Measurements from ENCODE around the gene CD55. TPM values are rescaled to one million over a fixed set of nuclear protein-coding genes. Genes with fewer than 3 reads are reported as not detected.

Gene CD55
- total RNA-seq, 1 experiment from 2014 or later, result 17.3 TPM

- Histone ChIP-seq H3K9me3 (ENCODE audit: control insufficient read depth, low read depth, low read length) (no peaks in the 10 kb centered on the region), H2BK120ac (ENCODE audit: low read depth, low read length, poor library complexity, severe bottlenecking) (no peak overlapping the region), H3K4me1 (ENCODE audit: insufficient read depth, low read length) (no peaks in the 10 kb centered on the region), H4K20me1 (ENCODE audit: control insufficient read depth, insufficient read depth, insufficient read length) (no peaks in the 10 kb centered on the region), H3K14ac (ENCODE audit: insufficient read depth, low read length) (no peak overlapping the region), H2BK20ac (ENCODE audit: low read depth, low read length, poor library complexity, severe bottlenecking) (no peak overlapping the region), H2AK5ac (ENCODE audit: insufficient read length, low read length) (no peak overlapping the region), H3K23me2 (ENCODE audit: insufficient read length, low read depth, low read length, poor library complexity, severe bottlenecking) (no peaks in the 10 kb centered on the region), H3K18ac (ENCODE audit: insufficient read length, low read depth, low read length) (no peak overlapping the region), H3K56ac (ENCODE audit: insufficient read length, low read depth, low read length) (no peak overlapping the region), H3K79me1 (ENCODE audit: insufficient read depth, low read depth, low read length, poor library complexity, severe bottlenecking) (no peaks in the 10 kb centered on the region), H2BK15ac (ENCODE audit: low read depth, low read length) (no peak overlapping the region), H4K5ac (ENCODE audit: insufficient read length, low read depth, low read length) (no peak overlapping the region), H2BK12ac (ENCODE audit: insufficient read length, low read depth, low read length) (no peak overlapping the region), H3T11ph (ENCODE audit: low read length) (no peak overlapping the region), H2BK5ac (ENCODE audit: insufficient read length, low read length) (no peak overlapping the region), H4K8ac (replicated peaks; ENCODE audit: insufficient read length, low read depth, low read length) (no peak overlapping the region), H3K4ac (ENCODE audit: low read depth, low read length) (no peak overlapping the region), H3K9ac (ENCODE audit: extremely low read depth, insufficient read length, low read length) (no peak overlapping the region), H2AFZ (ENCODE audit: low read length) (no peak overlapping the region), H3K4me2 (ENCODE audit: insufficient read depth, insufficient read length, low read length) (no peak overlapping the region), H3K23ac (ENCODE audit: insufficient read length, low read depth, low read length) (no peak overlapping the region), H3K27me3 (ENCODE audit: insufficient read depth, low read length) (no peaks in the 10 kb centered on the region), H3K27ac (ENCODE audit: insufficient read length, low read depth, low read length) (no peak overlapping the region), H4K91ac (ENCODE audit: insufficient read length, low read depth, low read length) (no peak overlapping the region), H3K79me2 (ENCODE audit: insufficient read depth, low read length) (no peaks in the 10 kb centered on the region)
- DNase-seq, result no peak
- H3K9me3 Mint-ChIP-seq, result no peaks in the 10 kb centered on the region
- no peak for TF ChIP-seq CTCF (conservative IDR thresholded peaks at IDR 0.05)
- H3K27me3 Mint-ChIP-seq (ENCODE audit: low read depth), result no peaks in the 10 kb centered on the region
- H3K4me3 Mint-ChIP-seq, result no peak overlapping the region
- WGBS (ENCODE audit: extremely low coverage, insufficient read length, low lambda C conversion rate), result no CpG with 5 or more reads among the region's 5 CpGs
- no peak overlapping the region for H3K27ac Mint-ChIP-seq
- H3K4me1 Mint-ChIP-seq, result no peaks in the 10 kb centered on the region
- H3K36me3 Mint-ChIP-seq (ENCODE audit: insufficient read depth in 1 of 3, low read depth in 3 of 3), result peaks cover 9 to 59% (median 46%) of the 10 kb centered on the region in 3 experiments; a peak in 6 of 7 replicates
These were observed 8.7 kb downstream of the CD55 start for GRCh38 chr1:207330011-207330710.
